ENCODE results near the gene ABCB7. TPM values are rescaled to one million over a fixed set of nuclear protein-coding genes. Genes with fewer than 3 reads are reported as not detected.

Gene ABCB7
- total RNA-seq, 1 donor from 2014 or later: 47.9 TPM

DNA sequence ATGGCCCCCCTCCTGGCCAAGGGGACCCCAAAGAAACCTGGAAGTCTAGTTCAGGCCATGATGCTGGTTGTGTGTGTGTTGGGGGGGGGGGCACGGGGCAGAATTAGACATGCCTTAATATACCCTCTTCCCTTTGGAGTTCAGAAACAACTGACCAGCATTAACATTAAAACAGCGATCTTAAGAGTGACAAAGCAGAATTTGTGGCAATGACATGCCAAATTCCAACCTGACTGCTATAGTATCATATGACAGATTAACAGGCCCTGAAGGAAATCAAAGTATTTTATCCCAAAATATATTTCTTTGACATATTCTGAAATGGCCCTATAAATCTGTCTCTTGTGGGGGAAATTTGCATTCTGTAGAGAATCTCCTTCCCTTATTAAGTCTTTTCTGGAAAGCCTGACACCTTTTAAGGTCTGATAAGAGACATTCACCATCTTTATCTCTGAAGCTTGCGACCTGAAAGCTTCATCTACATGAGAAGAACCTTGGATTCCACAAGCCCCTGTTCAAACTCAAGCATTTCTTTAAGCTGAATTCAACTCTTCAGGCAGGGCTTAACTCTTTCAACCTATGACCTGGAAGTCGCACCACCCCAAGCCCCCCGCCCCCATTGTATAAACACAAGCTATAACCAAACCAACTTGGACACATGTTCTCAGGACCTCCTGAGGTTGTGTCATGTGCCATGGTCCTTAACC lies 40.2 kb downstream of the ABCB7 start:
- TF ChIP-seq CTCF (IDR thresholded peaks at IDR 0.05): no peak
- TF ChIP-seq EZH2phosphoT487 (IDR thresholded peaks at IDR 0.05): no peak
- TF ChIP-seq EZH2 (IDR thresholded peaks at IDR 0.05): no peak
- peaks cover 2% of the 10 kb centered on the region for H3K27me3 Mint-ChIP-seq (ENCODE audit: insufficient read depth, low read depth)
- H3K9ac ChIP-seq: no peak overlapping the region
- no peaks in the 10 kb centered on the region for H3K36me3 ChIP-seq
- H3F3A ChIP-seq (ENCODE audit: low read depth): no peaks in the 10 kb centered on the region
- no peak overlapping the region for H3K4me3 Mint-ChIP-seq
- H3K4me1 Mint-ChIP-seq: no peaks in the 10 kb centered on the region
- H3K9me3 ChIP-seq (ENCODE audit: low read depth): peaks cover 7% of the 10 kb centered on the region
- peaks cover 3% of the 10 kb centered on the region for H3K9me3 Mint-ChIP-seq
- H3K4me2 ChIP-seq: no peak overlapping the region
- no peaks in the 10 kb centered on the region for H3K36me3 Mint-ChIP-seq
- H3K27me3 ChIP-seq: no peaks in the 10 kb centered on the region
- no peak for DNase-seq (ENCODE audit: low spot score)
- no peak overlapping the region for H3K27ac Mint-ChIP-seq
- H4K20me1 ChIP-seq (ENCODE audit: low read depth): no peaks in the 10 kb centered on the region
- no peaks in the 10 kb centered on the region for H3K4me1 ChIP-seq
- no peak overlapping the region for H2AFZ ChIP-seq (replicated peaks)
- no peak overlapping the region for H3K4me3 ChIP-seq
- H3K27ac ChIP-seq: no peak overlapping the region
- H3K79me2 ChIP-seq (ENCODE audit: low read depth): no peaks in the 10 kb centered on the region

DNA sequence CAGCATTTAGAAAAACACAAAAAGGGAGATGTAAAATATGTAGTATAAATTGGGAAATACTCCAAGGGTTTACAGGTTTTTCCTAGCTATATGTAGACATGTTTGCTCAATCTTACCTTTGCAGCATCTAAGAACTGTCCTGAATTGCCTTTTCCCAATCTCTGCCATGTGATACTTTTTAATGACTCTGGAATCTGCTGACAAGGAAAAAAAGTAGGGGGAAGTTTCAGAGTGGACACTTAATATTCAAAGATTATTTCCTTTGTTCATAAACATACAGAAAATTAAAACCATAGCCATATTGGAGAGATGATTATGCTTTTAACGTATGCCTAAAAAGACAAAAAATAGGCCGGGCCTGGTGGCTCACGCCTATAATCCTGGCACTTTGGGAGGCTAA lies 41.4 kb downstream of the ABCB7 start:
- TF ChIP-seq EZH2phosphoT487 (IDR thresholded peaks at IDR 0.05) (no peak), CTCF (IDR thresholded peaks at IDR 0.05) (no peak), EZH2 (IDR thresholded peaks at IDR 0.05) (no peak)
- Mint-ChIP-seq H3K4me3 (no peak overlapping the region), H3K36me3 (no peaks in the 10 kb centered on the region), H3K9me3 (peaks cover 3% of the 10 kb centered on the region), H3K27me3 (ENCODE audit: insufficient read depth, low read depth) (peaks cover 2% of the 10 kb centered on the region), H3K27ac (no peak overlapping the region), H3K4me1 (no peaks in the 10 kb centered on the region)
- no peaks in the 10 kb centered on the region for H3K4me1 ChIP-seq
- H2AFZ ChIP-seq (replicated peaks): no peak overlapping the region
- no peak overlapping the region for H3K4me2 ChIP-seq
- H3K79me2 ChIP-seq (ENCODE audit: low read depth): no peaks in the 10 kb centered on the region
- H3K27me3 ChIP-seq: no peaks in the 10 kb centered on the region
- H3K4me3 ChIP-seq: no peak overlapping the region
- H3K9ac ChIP-seq: no peak overlapping the region
- no peaks in the 10 kb centered on the region for H3K36me3 ChIP-seq
- no peaks in the 10 kb centered on the region for H3F3A ChIP-seq (ENCODE audit: low read depth)
- DNase-seq (ENCODE audit: low spot score): no peak
- peaks cover 7% of the 10 kb centered on the region for H3K9me3 ChIP-seq (ENCODE audit: low read depth)
- H4K20me1 ChIP-seq (ENCODE audit: low read depth): no peaks in the 10 kb centered on the region
- no peak overlapping the region for H3K27ac ChIP-seq

DNA sequence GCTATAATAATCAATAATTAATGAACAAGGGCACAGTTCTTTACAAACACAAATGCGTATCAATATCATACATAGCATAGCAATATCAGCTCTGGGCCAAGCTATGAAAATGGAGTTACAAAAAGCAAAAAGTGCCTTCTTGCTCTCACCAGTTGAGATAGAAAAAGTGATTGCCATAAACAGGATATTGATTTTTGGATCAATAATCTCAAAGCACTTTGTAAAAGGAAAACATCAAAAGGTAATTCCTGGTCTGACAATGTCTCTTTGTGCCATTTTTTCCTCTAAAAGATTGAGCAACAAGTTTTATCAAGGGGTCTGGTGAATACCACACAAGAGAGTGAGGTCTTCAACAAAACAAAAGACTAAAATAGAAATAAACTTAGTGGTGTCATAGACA lies 42.4 kb downstream of the ABCB7 start:
- Histone ChIP-seq H3K4me1 (no peaks in the 10 kb centered on the region), H3F3A (ENCODE audit: low read depth) (no peaks in the 10 kb centered on the region), H3K9me3 (ENCODE audit: low read depth) (peaks cover 7% of the 10 kb centered on the region), H3K4me2 (no peak overlapping the region), H3K4me3 (no peak overlapping the region), H3K36me3 (no peaks in the 10 kb centered on the region), H3K27me3 (no peaks in the 10 kb centered on the region), H2AFZ (replicated peaks) (no peak overlapping the region), H4K20me1 (ENCODE audit: low read depth) (no peaks in the 10 kb centered on the region), H3K27ac (no peak overlapping the region), H3K9ac (no peak overlapping the region), H3K79me2 (ENCODE audit: low read depth) (no peaks in the 10 kb centered on the region)
- Mint-ChIP-seq H3K9me3 (no peaks in the 10 kb centered on the region), H3K4me1 (no peaks in the 10 kb centered on the region), H3K27me3 (ENCODE audit: insufficient read depth, low read depth) (peaks cover 2% of the 10 kb centered on the region), H3K27ac (no peak overlapping the region), H3K36me3 (no peaks in the 10 kb centered on the region), H3K4me3 (no peak overlapping the region)
- TF ChIP-seq CTCF (IDR thresholded peaks at IDR 0.05) (no peak), EZH2phosphoT487 (IDR thresholded peaks at IDR 0.05) (no peak), EZH2 (IDR thresholded peaks at IDR 0.05) (no peak)
- no peak for DNase-seq (ENCODE audit: low spot score)
